ENCODE data around the gene IL1RL2.

Gene IL1RL2

DNA sequence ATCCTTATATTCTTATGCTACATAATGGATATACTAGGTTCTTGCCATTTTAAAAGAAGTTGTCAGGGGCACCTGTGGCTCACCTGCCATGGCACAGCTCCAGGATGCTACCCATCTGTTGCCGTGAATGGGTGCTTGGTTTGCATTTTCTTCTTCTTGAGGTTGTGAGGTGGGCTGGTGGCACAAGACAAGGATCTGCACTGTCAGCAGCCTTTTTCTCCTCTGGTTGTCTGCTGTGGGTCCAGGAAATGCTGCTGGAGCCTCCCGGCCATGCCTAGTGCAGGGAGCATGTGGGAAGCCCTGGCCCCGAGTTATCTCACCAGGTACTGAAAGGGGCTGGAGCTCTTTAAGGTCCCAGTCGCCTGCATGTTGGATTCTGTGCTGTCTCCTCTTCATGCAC lies 41.7 kb upstream of the IL1RL2 start:
- no peaks in the 10 kb centered on the region for H3K36me3 ChIP-seq (ENCODE audit: control insufficient read depth, insufficient read depth, low read length)
- H3K27ac ChIP-seq (ENCODE audit: low read depth, low read length), result no peak overlapping the region
- 0 out of 2 replicates have a peak, but pooled peaks cover 4% of the 10 kb centered on the region for H3K9me3 ChIP-seq (ENCODE audit: control insufficient read depth, insufficient read depth, low read length)
- no peaks in the 10 kb centered on the region for H3K4me1 ChIP-seq (ENCODE audit: control insufficient read depth, insufficient read depth, low read length)
- H3K27me3 ChIP-seq (ENCODE audit: control insufficient read depth, insufficient read depth, low read length), result peaks cover 33% of the 10 kb centered on the region
- no peak overlapping the region for H3K9ac ChIP-seq (ENCODE audit: low read depth, low read length)
- no peak overlapping the region for H3K4me3 ChIP-seq (ENCODE audit: low read depth, low read length)

DNA sequence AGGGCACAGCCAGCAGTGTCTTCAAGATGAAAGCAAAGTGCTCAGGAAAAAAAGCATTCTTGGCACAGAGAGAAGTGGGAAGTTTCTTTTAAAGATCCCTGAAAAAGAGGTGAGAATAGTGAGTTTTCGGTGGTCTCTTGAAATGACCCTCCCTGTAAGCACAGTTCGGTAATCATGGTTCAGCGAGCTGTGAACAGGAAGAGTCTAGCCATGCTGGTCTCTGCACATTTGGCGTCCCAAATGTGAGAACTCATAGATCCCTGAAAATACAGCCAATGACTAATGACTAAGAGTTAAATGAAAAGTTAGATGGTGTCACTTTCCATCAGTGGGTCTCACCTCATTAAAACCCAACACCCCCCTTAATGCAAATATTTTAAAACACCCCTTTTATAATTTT lies 40.9 kb upstream of the IL1RL2 start:
- 0 out of 2 replicates have a peak, but pooled peaks cover 4% of the 10 kb centered on the region for H3K9me3 ChIP-seq (ENCODE audit: control insufficient read depth, insufficient read depth, low read length)
- H3K36me3 ChIP-seq (ENCODE audit: control insufficient read depth, insufficient read depth, low read length), result no peaks in the 10 kb centered on the region
- H3K4me3 ChIP-seq (ENCODE audit: low read depth, low read length), result no peak overlapping the region
- H3K27me3 ChIP-seq (ENCODE audit: control insufficient read depth, insufficient read depth, low read length), result peaks cover 31% of the 10 kb centered on the region
- H3K27ac ChIP-seq (ENCODE audit: low read depth, low read length), result no peak overlapping the region
- no peaks in the 10 kb centered on the region for H3K4me1 ChIP-seq (ENCODE audit: control insufficient read depth, insufficient read depth, low read length)
- H3K9ac ChIP-seq (ENCODE audit: low read depth, low read length), result no peak overlapping the region

DNA sequence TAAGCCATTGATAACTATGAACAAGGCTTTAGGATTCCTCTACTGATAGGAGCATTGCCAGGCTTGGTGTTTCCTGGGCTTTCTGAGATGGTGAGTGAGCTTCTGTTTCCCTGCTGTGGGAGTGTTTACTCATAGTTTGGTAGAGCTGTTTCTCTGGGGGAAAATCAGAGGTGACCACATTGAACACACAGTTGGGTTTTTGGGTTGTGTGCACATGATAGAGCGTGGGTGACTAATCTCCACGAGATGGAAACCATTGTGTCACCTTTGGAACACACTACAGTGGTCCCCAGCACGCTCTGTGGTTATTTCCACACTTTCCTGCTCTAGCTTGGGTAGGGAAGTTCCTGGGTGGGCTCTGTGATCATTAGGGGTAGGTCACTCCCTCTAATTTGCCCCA lies 38.9 kb upstream of the IL1RL2 start:
- H3K9ac ChIP-seq (ENCODE audit: low read depth, low read length), result no peak overlapping the region
- 0 out of 2 replicates have a peak, but pooled peaks cover 4% of the 10 kb centered on the region for H3K9me3 ChIP-seq (ENCODE audit: control insufficient read depth, insufficient read depth, low read length)
- peaks cover 14% of the 10 kb centered on the region for H3K27me3 ChIP-seq (ENCODE audit: control insufficient read depth, insufficient read depth, low read length)
- H3K4me3 ChIP-seq (ENCODE audit: low read depth, low read length), result no peak overlapping the region
- H3K36me3 ChIP-seq (ENCODE audit: control insufficient read depth, insufficient read depth, low read length), result no peaks in the 10 kb centered on the region
- H3K4me1 ChIP-seq (ENCODE audit: control insufficient read depth, insufficient read depth, low read length), result no peaks in the 10 kb centered on the region
- no peak overlapping the region for H3K27ac ChIP-seq (ENCODE audit: low read depth, low read length)

DNA sequence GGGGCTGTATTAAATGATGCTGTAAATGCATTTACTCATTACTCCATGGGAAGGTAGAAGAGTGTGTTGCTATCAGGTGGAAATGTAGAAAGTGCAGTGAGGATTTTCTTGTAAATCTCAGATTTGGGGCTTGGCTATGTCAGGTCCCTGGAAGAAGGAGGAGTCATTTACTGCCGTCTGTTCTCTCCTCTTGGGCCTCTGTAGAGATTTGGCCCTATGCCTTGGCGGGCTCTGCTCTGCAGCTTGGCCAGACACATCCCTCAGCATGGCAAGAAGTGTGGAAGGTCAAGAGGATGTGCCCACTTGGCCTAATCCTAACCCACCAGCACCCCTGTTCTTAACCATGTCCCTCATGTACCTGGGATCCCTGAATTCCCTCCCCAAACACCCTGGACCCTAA lies 37.6 kb upstream of the IL1RL2 start:
- H3K4me3 ChIP-seq (ENCODE audit: low read depth, low read length), result no peak overlapping the region
- no peak overlapping the region for H3K9ac ChIP-seq (ENCODE audit: low read depth, low read length)
- no peaks in the 10 kb centered on the region for H3K4me1 ChIP-seq (ENCODE audit: control insufficient read depth, insufficient read depth, low read length)
- no peak overlapping the region for H3K27ac ChIP-seq (ENCODE audit: low read depth, low read length)
- peaks cover under 1% of the 10 kb centered on the region; the same call in 1 of the 2 replicates for H3K27me3 ChIP-seq (ENCODE audit: control insufficient read depth, insufficient read depth, low read length)
- H3K9me3 ChIP-seq (ENCODE audit: control insufficient read depth, insufficient read depth, low read length), result 0 out of 2 replicates have a peak, but pooled peaks cover 4% of the 10 kb centered on the region
- no peaks in the 10 kb centered on the region for H3K36me3 ChIP-seq (ENCODE audit: control insufficient read depth, insufficient read depth, low read length)

DNA sequence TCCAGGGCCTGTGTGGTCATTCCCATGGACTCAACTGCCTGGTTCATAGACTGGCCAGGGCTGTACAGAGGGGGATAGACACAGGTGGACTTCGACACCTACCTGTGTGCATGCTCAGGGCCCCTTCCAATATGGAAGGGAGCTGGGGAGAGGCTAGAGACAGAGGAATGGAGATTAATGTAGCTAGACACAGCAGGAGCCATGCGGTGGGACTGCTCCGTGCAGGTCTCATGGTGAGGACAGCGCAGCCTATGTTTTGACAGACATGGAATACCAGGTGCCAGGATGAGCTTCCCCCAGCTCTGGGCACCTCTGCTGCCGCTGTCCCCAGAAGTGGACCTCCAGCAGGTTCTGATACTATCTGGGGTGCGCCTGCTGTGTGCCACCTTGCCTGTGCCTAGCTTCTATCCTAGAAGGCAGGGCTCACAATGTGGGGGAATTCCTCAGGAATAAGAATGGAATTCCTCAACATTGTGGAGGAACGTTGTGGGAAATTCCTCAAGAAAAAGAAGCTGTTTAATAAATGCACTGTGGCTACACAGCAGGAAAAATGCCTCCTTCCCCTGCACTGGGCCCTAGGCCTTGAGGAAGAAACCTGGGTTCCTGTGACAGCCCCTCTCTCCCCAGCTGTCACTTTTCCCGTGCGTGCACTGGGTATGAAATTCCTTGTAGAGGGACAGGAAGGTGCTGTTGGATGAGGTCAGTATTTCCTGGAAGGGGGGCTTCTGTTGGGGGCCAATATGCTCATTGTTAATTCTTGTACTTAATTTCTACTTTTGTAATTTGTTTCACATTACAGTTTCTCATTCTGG lies 37.0 kb upstream of the IL1RL2 start:
- no peak overlapping the region for H3K4me3 ChIP-seq (ENCODE audit: low read depth, low read length)
- 0 out of 2 replicates have a peak, but pooled peaks cover 4% of the 10 kb centered on the region for H3K9me3 ChIP-seq (ENCODE audit: control insufficient read depth, insufficient read depth, low read length)
- H3K36me3 ChIP-seq (ENCODE audit: control insufficient read depth, insufficient read depth, low read length), result no peaks in the 10 kb centered on the region
- no peak overlapping the region for H3K9ac ChIP-seq (ENCODE audit: low read depth, low read length)
- H3K27ac ChIP-seq (ENCODE audit: low read depth, low read length), result no peak overlapping the region
- H3K4me1 ChIP-seq (ENCODE audit: control insufficient read depth, insufficient read depth, low read length), result no peaks in the 10 kb centered on the region
- H3K27me3 ChIP-seq (ENCODE audit: control insufficient read depth, insufficient read depth, low read length), result no peaks in the 10 kb centered on the region

DNA sequence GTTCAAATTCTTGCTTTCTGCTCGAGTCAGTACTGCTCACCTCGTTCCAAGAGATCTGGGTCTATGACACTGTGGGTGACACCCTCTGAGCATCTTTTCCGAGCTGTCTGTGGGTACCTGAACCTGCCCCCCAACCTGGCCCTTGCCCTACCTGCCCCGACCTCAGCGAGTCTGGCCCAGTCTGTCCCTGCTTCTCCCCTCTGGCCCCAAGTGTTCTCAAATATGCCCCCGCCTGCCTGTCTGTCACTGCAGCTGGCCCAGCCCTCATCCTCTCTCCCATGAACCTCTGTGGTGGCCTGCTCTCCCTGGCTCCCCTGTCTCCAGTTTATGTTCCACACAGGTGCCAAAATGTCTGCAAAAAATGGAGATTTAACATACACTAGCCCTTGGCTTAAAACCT lies 32.5 kb upstream of the IL1RL2 start:
- Histone ChIP-seq H3K36me3 (ENCODE audit: control insufficient read depth, insufficient read depth, low read length) (no peaks in the 10 kb centered on the region), H3K9ac (ENCODE audit: low read depth, low read length) (no peak overlapping the region), H3K4me1 (ENCODE audit: control insufficient read depth, insufficient read depth, low read length) (no peaks in the 10 kb centered on the region), H3K4me3 (ENCODE audit: low read depth, low read length) (no peak overlapping the region), H3K27ac (ENCODE audit: low read depth, low read length) (no peak overlapping the region), H3K27me3 (ENCODE audit: control insufficient read depth, insufficient read depth, low read length) (no peaks in the 10 kb centered on the region), H3K9me3 (ENCODE audit: control insufficient read depth, insufficient read depth, low read length) (no peaks in the 10 kb centered on the region)

DNA sequence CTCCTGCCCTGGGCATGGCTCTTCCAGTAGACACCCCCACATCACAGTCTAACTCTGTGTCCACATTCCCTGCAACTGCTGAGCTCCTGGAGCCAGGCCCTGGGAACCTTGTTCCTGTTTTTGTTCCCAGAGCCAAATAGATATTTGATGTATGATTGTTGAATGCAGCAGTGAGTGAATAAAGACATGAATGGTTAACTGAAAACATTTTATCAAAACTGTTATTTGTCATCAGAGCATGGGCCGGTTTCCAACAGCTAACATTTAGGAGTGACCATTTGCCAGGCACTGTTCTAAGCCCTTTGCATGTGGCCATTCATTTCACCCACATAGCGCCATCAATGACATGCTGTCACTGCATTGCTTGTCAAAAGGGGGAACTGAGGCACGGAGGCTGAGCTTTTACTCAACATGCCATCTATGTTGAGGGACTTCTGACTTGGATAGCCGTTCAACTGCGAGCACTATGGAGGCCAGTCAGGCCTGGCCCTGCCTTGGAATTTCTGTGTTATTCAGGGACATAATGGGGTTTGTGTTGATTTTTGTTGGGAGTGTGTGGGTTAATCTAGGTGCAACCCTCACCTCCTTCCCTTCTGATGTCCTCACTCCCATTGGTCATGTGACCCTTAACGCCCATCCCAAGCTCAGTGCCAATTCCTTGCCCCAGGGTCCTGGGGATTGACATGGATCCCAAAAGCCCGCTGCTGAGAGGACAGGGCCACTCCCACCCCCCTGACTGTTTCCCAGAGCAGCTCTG lies 31.7 kb upstream of the IL1RL2 start:
- Histone ChIP-seq H3K27ac (ENCODE audit: low read depth, low read length) (no peak overlapping the region), H3K9me3 (ENCODE audit: control insufficient read depth, insufficient read depth, low read length) (no peaks in the 10 kb centered on the region), H3K9ac (ENCODE audit: low read depth, low read length) (no peak overlapping the region), H3K36me3 (ENCODE audit: control insufficient read depth, insufficient read depth, low read length) (no peaks in the 10 kb centered on the region), H3K27me3 (ENCODE audit: control insufficient read depth, insufficient read depth, low read length) (no peaks in the 10 kb centered on the region), H3K4me3 (ENCODE audit: low read depth, low read length) (no peak overlapping the region), H3K4me1 (ENCODE audit: control insufficient read depth, insufficient read depth, low read length) (no peaks in the 10 kb centered on the region)

DNA sequence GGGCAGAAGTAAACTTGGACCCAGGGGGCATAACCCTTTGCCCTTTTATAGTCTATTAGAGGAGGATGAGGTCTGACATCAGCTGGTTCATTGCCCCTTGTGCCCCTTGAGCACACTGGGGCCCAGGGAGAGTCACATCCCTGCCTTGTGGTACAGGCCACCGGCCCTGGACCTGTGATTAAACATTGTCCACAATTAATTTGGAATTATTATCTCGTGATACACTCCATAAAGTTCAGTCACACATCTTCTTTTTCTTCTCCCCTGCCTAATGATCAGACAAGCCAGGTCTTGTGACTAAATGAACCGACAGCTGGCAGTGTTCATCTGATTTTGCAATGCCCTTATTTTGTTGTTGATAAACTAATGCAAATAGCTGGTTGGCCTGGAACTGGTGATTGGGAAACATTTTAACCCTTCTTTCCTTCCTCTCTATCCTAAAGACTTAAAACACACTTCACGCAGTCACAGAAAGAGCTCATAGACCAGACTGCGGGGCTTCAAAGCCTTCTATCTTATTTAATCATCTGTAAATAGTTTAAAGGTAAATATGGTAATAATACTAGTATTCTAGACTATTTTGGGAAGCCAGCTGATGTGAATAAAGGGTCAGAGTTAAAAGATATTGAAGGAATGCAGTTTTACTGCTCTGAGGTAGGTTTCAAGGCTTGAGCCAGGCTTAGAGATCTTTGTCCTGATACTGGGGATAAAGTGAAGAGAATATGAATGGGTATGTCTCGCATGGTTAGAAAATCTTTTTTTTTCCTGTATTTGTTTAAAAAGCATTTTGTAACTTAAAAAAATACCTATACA lies 30.9 kb upstream of the IL1RL2 start:
- Histone ChIP-seq H3K27ac (ENCODE audit: low read depth, low read length) (no peak overlapping the region), H3K4me1 (ENCODE audit: control insufficient read depth, insufficient read depth, low read length) (no peaks in the 10 kb centered on the region), H3K9me3 (ENCODE audit: control insufficient read depth, insufficient read depth, low read length) (no peaks in the 10 kb centered on the region), H3K36me3 (ENCODE audit: control insufficient read depth, insufficient read depth, low read length) (no peaks in the 10 kb centered on the region), H3K4me3 (ENCODE audit: low read depth, low read length) (no peak overlapping the region), H3K9ac (ENCODE audit: low read depth, low read length) (no peak overlapping the region), H3K27me3 (ENCODE audit: control insufficient read depth, insufficient read depth, low read length) (no peaks in the 10 kb centered on the region)

DNA sequence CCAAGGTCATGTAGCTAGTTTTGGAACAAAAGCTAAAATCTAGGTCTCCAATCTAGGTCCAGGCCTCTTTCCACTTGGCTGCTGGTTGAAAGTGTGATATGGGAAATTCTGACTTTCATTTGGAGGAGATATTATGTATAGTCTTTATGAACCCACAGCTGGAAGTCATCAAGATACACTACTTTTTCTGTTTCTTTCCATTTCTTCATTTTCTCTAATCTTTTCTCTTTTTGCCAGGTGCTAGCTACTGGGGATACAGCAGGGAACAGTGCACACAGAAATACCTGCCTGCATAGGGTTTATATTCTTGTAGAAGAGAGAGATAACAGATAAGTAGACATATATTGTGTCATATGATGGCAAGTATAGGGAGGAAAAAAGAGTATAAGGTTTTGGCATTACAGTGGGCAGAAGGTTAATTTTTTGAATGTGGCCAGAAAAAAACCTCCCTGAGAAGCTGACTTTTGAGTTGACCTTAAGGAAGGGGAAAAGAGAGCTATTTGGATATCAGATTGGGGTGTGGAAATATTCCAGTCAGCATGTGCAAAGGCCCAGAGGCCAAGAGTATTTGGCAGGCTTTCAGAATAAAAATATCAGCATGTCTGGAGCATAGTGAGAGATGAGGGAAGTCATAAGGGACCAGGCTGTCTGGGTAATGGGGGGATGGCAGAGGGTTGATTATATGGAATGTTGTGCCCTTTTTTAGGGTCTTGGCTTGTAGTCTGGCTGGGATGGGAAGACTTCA lies 28.6 kb upstream of the IL1RL2 start:
- H3K9ac ChIP-seq (ENCODE audit: low read depth, low read length), result no peak overlapping the region
- no peaks in the 10 kb centered on the region for H3K4me1 ChIP-seq (ENCODE audit: control insufficient read depth, insufficient read depth, low read length)
- H3K27me3 ChIP-seq (ENCODE audit: control insufficient read depth, insufficient read depth, low read length), result no peaks in the 10 kb centered on the region
- no peak overlapping the region for H3K27ac ChIP-seq (ENCODE audit: low read depth, low read length)
- no peaks in the 10 kb centered on the region for H3K36me3 ChIP-seq (ENCODE audit: control insufficient read depth, insufficient read depth, low read length)
- no peak overlapping the region for H3K4me3 ChIP-seq (ENCODE audit: low read depth, low read length)
- H3K9me3 ChIP-seq (ENCODE audit: control insufficient read depth, insufficient read depth, low read length), result no peaks in the 10 kb centered on the region

DNA sequence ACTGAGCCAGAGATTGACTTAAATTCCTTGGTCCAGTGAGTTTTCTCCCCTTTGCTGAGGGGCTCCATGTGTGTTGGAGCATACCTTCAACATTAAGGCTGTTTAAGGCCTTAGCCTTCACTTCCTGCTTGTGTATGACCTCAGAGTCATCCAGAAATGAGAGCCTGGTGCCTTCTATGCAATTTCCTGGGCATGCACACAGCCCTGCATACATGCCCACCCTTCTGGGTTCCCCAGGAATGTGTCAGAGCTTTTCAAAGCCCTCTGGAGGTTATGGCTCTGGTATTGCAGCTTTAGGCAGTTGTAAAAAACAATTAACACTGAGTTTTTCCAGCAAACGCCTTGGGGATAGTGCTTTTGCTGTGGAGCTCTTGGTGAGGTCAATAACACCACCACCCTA lies 27.5 kb upstream of the IL1RL2 start:
- no peaks in the 10 kb centered on the region for H3K9me3 ChIP-seq (ENCODE audit: control insufficient read depth, insufficient read depth, low read length)
- H3K4me1 ChIP-seq (ENCODE audit: control insufficient read depth, insufficient read depth, low read length), result no peaks in the 10 kb centered on the region
- no peak overlapping the region for H3K4me3 ChIP-seq (ENCODE audit: low read depth, low read length)
- no peaks in the 10 kb centered on the region for H3K27me3 ChIP-seq (ENCODE audit: control insufficient read depth, insufficient read depth, low read length)
- H3K27ac ChIP-seq (ENCODE audit: low read depth, low read length), result no peak overlapping the region
- H3K9ac ChIP-seq (ENCODE audit: low read depth, low read length), result no peak overlapping the region
- no peaks in the 10 kb centered on the region for H3K36me3 ChIP-seq (ENCODE audit: control insufficient read depth, insufficient read depth, low read length)
